HG03139 (cell line): ENCODE results near the gene KCNH1.
"Not testable (repeated sequence)": the region's sequence is repeated elsewhere in the genome, so short reads cannot be mapped to it uniquely, and the experiment has no call there.

Experiments used
- ATAC-seq: cut with Tn5 transposase; IDR thresholded peaks from one replicate; pipeline ENCODE4 v1.9.1; 2021; ENCODE audit not compliant: unreplicated experiment

Gene KCNH1

GRCh38 chr1:210692796-210693195 lies 441.2 kb downstream of the KCNH1 start:
- ATAC-seq, result no peak

GRCh38 chr1:210691039-210691610 lies 442.8 kb downstream of the KCNH1 start:
- no peak for ATAC-seq

GRCh38 chr1:210690236-210690635 lies 443.7 kb downstream of the KCNH1 start:
- ATAC-seq, result no peak

DNA sequence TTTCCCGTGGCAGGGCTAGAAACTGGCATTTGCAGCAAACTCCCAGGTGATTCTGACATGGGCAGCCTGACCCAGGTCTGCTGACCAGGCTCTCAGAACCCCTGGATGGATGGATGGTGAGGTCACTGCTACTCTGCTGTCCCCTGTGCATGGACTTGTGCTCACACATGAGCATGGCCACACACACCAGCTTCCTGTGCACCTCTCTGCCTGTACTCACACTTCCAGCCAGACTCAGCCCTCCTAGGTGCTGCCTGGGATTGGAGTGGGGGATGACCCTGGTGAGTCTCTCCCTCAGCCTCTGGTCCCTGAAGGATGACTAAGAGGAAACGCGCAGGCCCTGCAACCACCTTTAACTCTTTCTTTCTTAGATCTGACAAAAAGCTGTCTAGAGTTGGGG lies 444.1 kb downstream of the KCNH1 start:
- ATAC-seq, result no peak

DNA sequence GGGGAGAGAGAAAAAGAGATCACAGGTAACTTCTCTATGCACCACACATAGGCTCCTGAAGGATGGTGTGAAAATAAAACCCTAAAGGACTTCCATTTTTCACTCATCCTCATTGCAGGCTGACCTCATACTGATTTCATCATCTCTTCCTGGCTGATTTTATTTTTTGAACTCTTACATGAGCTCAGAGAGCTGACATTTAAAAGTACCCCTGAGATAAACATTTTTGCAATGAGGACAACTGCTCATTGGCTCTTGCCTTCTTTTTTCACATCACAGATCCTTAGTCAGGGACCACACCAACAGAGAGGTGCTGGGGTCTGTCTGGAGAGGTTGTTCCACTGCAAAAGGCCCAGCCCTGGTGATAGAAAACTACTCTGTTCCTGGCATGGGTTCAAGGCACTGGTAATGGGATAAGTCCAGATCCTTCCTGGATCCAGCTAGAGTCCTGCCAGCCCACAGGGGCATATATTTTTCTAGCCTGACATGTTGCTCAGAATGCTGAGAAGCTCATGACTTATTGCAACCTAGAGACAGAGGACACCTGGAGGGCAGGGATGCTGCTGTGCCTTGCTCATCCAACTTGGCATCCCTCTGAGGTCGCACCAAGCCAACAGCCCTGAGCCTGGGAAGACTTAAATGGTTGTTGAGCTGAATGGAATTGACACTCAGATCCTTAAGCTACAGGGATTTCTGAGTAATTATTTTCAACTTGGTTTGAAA lies 445.3 kb downstream of the KCNH1 start:
- ATAC-seq, result no peak

DNA sequence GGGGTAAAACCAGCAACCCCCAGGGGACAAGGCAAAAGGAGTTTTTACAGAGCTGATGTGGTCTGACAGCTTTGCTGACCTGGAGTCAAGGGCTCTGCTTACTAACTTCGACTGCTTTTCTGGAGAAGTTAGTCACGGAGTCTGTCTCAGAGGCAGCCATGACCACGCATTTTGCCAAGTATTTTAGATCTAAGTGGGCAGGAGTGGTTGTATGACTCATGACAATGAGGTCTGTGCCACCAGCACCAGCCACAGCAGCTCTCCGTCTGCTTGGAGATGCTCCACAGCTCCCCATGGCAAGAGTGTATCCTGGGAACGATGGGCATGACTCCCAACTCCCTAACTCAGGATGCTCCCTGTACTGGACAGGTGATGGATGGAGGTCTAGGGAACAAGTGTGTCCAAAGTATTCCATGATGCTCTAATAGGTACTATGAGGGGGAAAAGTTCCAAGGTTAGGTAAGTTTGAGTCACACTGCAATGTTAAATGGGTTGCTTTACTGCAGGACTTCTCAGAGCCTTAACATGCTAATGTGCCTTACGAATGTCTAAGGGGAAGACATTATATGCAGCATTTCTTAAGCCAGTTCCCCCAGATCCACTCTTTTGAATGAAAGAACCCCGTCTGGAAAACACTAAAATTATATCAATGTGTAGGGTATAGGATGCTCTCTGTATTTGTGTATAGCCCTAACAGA lies 446.2 kb downstream of the KCNH1 start:
- no peak for ATAC-seq

GRCh38 chr1:210686841-210687240 lies 447.1 kb downstream of the KCNH1 start:
- no peak for ATAC-seq

GRCh38 chr1:210685295-210685650 lies 448.7 kb downstream of the KCNH1 start:
- no peak for ATAC-seq

- no peak for ATAC-seq
Observed at GRCh38 chr1:210684466-210685294, 449.3 kb downstream of the KCNH1 start.

DNA sequence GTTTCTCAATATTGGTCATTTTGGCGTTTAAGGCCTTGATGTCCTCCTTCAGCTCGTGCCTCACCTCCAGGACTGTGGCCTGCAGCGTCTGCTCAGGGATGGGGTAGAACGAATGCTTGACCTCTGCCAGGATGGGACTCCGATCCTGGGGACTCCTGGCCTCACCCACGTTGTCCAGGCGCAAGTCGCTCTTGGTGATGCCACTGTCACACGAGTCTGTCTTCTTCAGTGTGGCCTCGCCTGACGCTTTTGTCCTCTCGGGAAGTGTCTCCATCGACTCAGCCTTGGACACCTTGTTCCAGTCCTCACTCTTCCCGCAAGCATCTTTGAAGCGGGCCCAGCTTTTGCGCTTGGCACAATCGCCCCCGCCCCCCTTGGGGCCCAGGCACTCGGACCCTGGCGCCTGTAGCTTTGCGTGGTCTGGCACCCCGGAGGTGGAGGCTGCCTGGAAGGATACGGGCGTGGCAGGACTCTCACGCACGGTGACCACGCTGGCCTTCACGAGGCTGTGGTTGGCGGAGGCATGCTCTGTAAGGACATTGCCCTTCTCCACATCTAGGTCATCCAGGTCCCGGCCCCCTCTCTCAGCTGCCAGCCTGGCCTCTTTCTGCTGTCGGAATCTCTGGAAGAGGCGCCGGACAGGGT lies 450.4 kb downstream of the KCNH1 start:
- no peak for ATAC-seq

GRCh38 chr1:210681158-210681557 lies 452.8 kb downstream of the KCNH1 start:
- no peak for ATAC-seq

GRCh38 chr1:210678306-210678705 lies 455.6 kb downstream of the KCNH1 start:
- ATAC-seq, result no peak

GRCh38 chr1:210677533-210677932 lies 456.4 kb downstream of the KCNH1 start:
- ATAC-seq, result no peak

DNA sequence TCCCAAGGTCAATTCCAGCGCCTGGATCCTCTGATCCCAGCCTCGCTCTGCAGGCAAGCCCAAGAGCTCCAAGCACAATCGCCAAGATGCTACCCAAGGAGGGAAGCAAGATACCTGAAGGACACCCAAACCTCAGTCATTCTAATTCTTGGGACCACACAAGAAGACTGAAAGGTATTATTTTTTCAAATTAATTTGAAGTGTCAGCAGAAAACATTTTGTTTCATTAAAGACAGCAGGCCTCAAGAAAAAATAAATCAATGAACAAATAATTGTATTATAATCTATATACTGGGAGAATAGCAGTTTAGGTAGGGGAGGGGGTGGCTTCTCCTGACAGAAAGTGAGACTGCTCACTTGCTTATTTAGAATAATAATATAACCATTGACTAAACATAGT lies 457.4 kb downstream of the KCNH1 start:
- ATAC-seq, result no peak

DNA sequence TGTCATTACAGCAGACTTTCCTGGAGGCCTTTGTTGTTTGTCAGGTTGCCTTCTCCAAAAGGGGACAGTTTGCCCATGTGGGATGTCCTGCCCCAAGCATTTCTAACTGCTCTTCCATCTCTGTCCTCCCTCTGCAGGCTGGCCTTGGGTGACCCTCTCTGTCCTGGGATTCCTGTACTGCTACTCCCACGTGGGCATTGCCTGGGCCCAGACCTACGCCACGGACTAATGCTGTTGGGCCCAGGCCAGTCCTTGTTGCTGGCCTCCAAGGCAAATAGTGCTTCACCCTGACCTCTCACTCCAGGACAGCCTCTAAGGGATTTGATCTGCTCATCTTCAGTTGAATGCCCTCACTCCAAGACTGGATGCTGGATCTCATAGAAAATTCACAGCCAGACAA lies 459.8 kb downstream of the KCNH1 start:
- ATAC-seq, result no peak

DNA sequence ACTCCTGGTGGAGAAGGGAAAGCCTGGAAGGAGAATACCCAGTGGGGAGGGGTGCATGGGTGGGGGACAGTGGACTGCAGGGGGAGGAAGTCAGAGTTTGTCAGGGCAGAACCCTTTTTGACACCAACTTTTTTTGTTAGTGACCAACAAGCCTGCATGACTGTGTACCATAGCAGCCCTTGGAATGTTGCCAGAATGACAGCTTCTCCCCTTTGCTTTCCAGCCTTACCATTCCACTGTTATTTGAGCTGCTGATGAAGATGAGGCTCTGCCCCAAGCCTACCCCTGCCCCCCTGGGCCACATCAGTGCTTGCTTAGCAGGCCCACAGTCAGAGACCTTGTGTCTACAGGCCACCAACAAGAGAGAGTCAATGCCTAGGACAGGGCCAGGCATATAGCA lies 464.0 kb downstream of the KCNH1 start:
- no peak for ATAC-seq

DNA sequence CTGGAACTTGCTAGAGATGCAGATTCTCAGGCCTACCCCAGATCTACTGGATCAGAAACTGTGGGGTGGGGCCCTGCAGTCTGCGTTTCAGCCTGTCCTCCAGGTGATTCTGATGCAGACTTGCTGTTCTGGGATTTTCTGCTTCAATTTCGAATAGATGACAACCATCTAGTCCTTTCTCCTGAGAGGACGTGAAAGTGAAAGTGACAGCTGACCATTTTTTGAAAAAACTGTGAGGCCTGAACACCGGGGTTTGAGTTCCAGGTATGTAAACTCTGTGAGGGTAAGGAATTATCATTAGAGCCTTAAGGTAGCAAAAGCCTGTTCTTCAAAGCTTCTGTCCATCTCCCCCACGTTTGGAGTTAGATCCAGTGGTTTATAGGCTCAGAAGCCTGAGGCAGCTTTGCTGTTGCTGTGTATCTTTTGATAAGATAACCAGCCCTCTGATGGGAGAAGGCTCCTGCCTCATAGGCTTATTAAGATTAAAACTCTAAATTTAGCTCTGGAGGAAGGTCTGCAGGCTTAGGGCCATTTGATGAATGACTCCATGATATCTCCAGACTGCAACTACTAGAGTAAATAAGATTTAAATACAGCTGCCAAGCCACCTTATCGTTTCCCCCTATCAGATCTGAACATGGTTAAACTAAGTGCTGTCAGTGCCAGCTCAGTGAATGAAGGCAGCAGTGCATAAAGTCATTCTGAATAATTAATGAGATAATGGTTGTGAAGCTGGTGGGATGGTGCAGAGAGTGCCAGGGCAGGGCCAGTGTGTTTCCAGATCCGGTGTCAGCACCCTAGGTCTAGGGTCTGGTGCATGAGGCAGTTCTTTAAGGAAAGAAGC lies 470.0 kb downstream of the KCNH1 start:
- no peak for ATAC-seq

DNA sequence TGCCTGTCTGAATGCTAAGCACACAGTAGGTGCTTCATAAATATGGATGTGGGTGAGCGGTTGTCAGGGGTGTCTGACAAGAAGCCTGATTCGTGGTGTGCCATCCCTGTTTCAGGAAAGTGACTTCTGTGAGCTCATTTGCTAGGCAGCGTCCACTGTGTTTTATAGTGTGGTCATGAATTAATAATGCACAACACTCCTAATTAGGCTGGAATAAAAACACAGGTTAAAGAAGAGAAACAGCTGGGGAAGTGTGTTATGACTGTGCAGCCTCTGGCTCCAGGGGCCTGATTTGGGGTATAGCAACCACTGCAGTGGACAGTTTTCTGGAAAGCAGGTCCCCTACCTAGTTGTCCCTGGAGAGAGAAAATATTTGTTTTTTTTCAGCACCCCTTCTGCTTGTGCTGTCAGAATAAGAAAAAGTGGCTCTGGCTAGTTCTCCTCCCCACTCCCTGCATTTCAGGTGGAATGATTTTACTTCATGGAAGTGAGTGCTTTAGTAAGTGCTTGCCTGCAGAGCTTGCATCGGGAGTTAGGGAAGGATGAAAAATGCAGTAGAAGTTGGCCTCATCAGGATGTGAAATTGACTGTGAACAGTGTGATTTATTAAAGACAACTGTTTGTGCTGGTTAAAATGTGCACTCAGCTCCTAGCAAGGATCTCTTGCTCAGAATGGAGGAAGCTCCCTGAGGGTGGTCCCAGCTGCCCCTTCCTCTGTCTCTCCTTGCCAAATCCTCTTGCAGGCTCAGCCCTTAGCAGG lies 471.5 kb downstream of the KCNH1 start:
- ATAC-seq, result no peak

DNA sequence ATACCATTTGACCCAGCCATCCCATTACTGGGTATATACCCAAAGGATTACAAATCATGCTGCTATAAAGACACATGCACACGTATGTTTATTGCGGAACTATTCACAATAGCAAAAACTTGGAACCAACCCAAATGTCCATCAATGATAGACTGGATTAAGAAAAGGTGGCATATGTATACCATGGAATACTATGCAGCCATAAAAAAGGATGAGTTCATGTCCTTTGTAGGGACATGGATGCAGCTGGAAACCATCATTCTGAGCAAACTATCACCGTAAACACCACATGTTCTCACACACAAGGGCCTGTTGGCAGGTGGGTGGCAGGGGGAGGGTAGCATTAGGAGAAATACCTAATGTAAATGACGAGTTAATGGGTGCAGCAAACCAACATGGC lies 472.4 kb downstream of the KCNH1 start:
- ATAC-seq, result not testable (repeated sequence)
